ENCODE data around the gene P3H1.

The P3H1 gene

DNA sequence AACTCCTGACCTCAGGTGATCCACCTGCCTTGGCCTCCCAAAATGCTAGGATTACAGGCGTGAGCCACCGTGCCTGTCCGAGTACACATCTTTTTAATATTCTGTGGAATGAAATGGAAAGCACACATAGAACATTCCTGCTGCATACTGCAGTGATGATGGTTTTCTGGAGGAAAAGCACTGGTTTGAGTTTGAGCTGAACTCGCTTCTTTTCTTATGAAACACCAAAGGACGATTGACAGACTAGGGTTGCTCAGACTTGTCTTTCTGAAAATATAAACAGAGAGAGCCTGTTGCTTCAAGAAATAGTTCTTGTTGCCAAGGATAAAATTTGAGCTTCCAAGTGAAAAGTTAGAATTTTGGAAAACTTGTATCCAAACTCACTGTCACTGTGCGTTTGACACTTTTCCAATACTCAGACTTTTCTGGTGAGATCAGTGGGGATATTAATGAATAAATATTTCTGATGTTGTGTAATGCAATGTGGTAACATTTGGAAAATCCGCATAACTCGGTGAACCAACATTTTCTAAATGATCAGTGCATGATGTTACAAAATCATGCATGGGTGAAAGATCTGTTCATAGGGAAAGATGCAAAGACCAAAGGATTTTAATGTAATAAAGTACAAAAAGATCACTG lies 35.1 kb upstream of the P3H1 start:
- TF ChIP-seq FOXK2 (IDR thresholded peaks at IDR 0.05) (no peak), BHLHE40 (IDR thresholded peaks at IDR 0.05; ENCODE audit: borderline replicate concordance) (no peak), HDGF (IDR thresholded peaks at IDR 0.05; ENCODE audit: borderline replicate concordance) (no peak), L3MBTL2 (conservative IDR thresholded peaks at IDR 0.05) (no peak), NFRKB (IDR thresholded peaks at IDR 0.05) (no peak), SP1 (IDR thresholded peaks at IDR 0.05) (no peak), ARNT (IDR thresholded peaks at IDR 0.05) (no peak), FOXM1 (IDR thresholded peaks at IDR 0.05; ENCODE audit: borderline replicate concordance) (no peak), FOXA1 (IDR thresholded peaks at IDR 0.05) (no peak), ZNF384 (IDR thresholded peaks at IDR 0.05) (no peak), TARDBP (IDR thresholded peaks at IDR 0.05) (no peak), LEF1 (IDR thresholded peaks at IDR 0.05; ENCODE audit: borderline replicate concordance) (no peak), CTBP1 (IDR thresholded peaks at IDR 0.05; ENCODE audit: borderline replicate concordance) (no peak), ELF4 (IDR thresholded peaks at IDR 0.05) (no peak)
- TF ChIP-seq, protein P1, sequence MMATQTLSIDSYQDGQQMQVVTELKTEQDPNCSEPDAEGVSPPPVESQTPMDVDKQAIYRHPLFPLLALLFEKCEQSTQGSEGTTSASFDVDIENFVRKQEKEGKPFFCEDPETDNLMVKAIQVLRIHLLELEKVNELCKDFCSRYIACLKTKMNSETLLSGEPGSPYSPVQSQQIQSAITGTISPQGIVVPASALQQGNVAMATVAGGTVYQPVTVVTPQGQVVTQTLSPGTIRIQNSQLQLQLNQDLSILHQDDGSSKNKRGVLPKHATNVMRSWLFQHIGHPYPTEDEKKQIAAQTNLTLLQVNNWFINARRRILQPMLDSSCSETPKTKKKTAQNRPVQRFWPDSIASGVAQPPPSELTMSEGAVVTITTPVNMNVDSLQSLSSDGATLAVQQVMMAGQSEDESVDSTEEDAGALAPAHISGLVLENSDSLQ (IDR thresholded peaks at IDR 0.05): no peak
- DNase-seq (ENCODE audit: extremely low spot score): no peak
- ChIA-PET CTCF (no interaction called here), POLR2A (no interaction called here)

DNA sequence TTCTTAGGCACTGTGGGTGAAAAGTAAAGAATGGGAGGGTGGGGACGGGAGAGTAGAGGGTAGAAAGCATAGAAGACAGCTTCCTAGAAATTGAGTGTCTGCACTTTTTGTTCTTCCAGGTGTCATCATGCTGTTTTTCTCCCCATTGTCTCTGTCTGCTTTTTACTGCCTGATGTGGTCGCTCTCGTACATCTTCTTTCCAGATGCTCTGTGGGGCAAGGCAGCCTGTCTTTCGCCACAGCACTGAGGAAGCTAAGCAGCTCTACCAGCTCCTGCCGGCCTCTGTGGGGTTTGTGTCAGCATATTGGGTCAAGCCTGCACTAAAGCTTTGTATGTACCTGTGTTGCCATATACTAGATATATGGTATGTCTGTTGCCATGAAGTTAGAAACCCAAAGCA lies 31.2 kb upstream of the P3H1 start:
- TF ChIP-seq LEF1 (IDR thresholded peaks at IDR 0.05; ENCODE audit: borderline replicate concordance) (no peak), CTBP1 (IDR thresholded peaks at IDR 0.05; ENCODE audit: borderline replicate concordance) (no peak)
- TF ChIP-seq, protein P1 (IDR thresholded peaks at IDR 0.05): no peak
- ChIA-PET POLR2A (interaction anchor here (1.0 kb wide), 1 partner anchor 31 kb away, joined by 4 read pairs; the partner anchor contains the start of genes C1orf50 and P3H1), CTCF (no interaction called here)
- no peak for DNase-seq (ENCODE audit: extremely low spot score)

DNA sequence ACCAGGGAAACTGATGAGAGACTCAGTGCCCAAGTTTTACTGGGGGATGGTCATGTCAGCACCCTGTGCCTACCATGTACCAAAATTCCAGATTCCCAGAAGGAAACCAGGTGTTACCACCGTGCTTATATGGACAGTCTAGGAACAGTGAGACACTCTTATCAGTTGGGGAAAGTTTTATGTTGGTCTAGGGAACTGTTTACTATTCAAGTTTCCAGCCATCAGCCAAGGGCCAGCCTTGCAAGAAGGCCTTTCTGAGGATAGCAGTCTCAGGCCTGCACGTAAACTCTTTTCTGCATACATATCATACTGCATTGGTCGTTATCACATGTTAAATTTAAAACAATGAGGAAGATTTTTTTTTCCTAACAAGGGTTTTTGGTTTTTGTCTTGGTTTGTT lies 30.6 kb upstream of the P3H1 start:
- CTCF ChIA-PET: no interaction called here
- POLR2A ChIA-PET: no interaction called here
- no peak for DNase-seq (ENCODE audit: extremely low spot score)
- TF ChIP-seq LEF1 (IDR thresholded peaks at IDR 0.05; ENCODE audit: borderline replicate concordance) (no peak), SUZ12 (IDR thresholded peaks at IDR 0.05) (no peak), SP1 (IDR thresholded peaks at IDR 0.05) (no peak), BHLHE40 (IDR thresholded peaks at IDR 0.05; ENCODE audit: borderline replicate concordance) (no peak), FOXM1 (IDR thresholded peaks at IDR 0.05; ENCODE audit: borderline replicate concordance) (no peak), HDGF (IDR thresholded peaks at IDR 0.05; ENCODE audit: borderline replicate concordance) (no peak), L3MBTL2 (conservative IDR thresholded peaks at IDR 0.05) (no peak), ARNT (IDR thresholded peaks at IDR 0.05) (no peak), FOXK2 (IDR thresholded peaks at IDR 0.05) (no peak), FOXA1 (IDR thresholded peaks at IDR 0.05) (no peak), ELF4 (IDR thresholded peaks at IDR 0.05) (no peak), NFRKB (IDR thresholded peaks at IDR 0.05) (no peak), CTBP1 (IDR thresholded peaks at IDR 0.05; ENCODE audit: borderline replicate concordance) (no peak)
- TF ChIP-seq, protein P1 (IDR thresholded peaks at IDR 0.05): no peak

DNA sequence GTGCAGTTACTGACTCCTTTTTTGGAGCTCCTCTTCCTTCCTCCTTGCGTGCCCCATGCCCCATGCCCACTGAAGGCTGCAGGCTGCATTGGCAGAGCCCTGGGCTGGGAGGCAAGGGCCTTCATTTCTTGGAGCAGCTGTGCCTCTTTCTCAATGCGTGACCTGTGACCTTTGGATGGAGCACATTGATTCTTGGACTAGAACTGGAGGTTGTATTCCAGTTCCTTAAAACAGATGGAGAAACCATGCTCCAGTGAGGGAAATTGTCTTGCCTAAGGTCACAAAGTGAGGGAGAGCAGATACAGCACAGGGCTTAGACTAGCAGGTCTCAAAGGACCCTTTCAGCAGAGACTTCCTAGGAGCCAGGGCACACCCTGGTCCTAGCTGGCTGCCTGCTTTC lies 27.0 kb upstream of the P3H1 start:
- TF ChIP-seq FOXM1 (IDR thresholded peaks at IDR 0.05; ENCODE audit: borderline replicate concordance) (no peak), TARDBP (IDR thresholded peaks at IDR 0.05) (no peak), FOXK2 (IDR thresholded peaks at IDR 0.05) (no peak), L3MBTL2 (conservative IDR thresholded peaks at IDR 0.05) (no peak), CTBP1 (IDR thresholded peaks at IDR 0.05; ENCODE audit: borderline replicate concordance) (no peak), BHLHE40 (IDR thresholded peaks at IDR 0.05; ENCODE audit: borderline replicate concordance) (no peak), ELF4 (IDR thresholded peaks at IDR 0.05) (no peak)
- TF ChIP-seq, protein P1 (IDR thresholded peaks at IDR 0.05): no peak
- no peak for DNase-seq (ENCODE audit: extremely low spot score)
- ChIA-PET POLR2A (interaction anchor here (1.4 to 4.3 kb wide), 3 partner anchors 24 to 52 kb away, joined by 3 to 15 read pairs (median 12); partner anchors contain the start of genes C1orf50, P3H1 and ZNF691), CTCF (no interaction called here)

DNA sequence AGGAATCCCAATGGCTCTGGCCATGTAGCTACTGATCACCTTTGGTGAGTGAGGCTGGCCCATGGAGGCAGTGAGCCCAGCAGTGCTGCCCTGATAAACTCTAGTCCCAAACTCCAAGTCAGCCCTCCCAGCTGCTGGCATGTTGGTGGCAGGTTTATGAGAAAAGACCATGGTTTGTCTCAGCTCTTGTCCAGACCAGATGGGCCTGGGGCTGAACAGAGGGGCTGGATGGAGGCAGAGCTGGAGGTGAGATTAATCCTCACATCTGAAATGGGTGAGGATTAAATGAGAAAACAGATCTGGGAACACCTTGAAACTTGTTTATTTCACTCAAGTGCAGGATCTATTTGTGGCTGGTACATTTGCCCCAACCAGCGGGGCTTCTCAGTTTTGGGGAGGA lies 21.2 kb upstream of the P3H1 start:
- DNase-seq (ENCODE audit: extremely low spot score): no peak
- ChIA-PET CTCF (interaction anchor here (0.5 kb wide), 1 partner anchor 19 kb away, joined by 4 read pairs; no protein-coding TSS in a partner anchor), POLR2A (no interaction called here)
- TF ChIP-seq BHLHE40 (IDR thresholded peaks at IDR 0.05; ENCODE audit: borderline replicate concordance): no peak
- TF ChIP-seq FOXK2 (IDR thresholded peaks at IDR 0.05): no peak
- no peak for TF ChIP-seq NFRKB (IDR thresholded peaks at IDR 0.05)
- TF ChIP-seq HDGF (IDR thresholded peaks at IDR 0.05; ENCODE audit: borderline replicate concordance): no peak
- no peak for TF ChIP-seq CTBP1 (IDR thresholded peaks at IDR 0.05; ENCODE audit: borderline replicate concordance)

DNA sequence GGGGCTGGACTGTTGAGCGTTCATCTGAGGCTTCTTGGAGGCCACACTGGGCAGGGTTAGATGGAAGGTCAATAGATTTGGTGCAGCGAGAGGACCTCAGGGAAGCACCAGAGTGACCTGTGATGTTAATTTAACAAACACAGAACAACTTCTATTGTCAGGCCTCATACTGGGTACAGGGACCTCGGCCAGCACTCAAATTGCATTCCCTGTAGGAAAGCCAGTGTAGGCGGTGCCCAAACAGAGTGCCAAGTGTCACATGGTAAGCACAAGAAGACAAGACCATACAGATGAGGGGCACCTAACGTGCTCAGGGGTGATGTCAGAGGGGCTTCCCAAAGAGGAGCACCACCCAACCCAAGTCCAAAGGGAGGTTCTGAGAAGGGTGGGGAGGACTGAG lies 19.3 kb upstream of the P3H1 start:
- POLR2A ChIA-PET: no interaction called here
- CTCF ChIA-PET: no interaction called here
- TF ChIP-seq FOXA1 (IDR thresholded peaks at IDR 0.05) (no peak), NFRKB (IDR thresholded peaks at IDR 0.05) (no peak)
- no peak for DNase-seq (ENCODE audit: extremely low spot score)

All from HEK293T (cell line).